T follicular helper cell (primary cell): ENCODE measurements around the gene DLG1.

Experiments used
- DNase-seq: peaks from one replicate; pipeline ENCODE4 v3.0.0-alpha.2; 2020; ENCODE audit warnings: low read depth

DLG1 gene

GRCh38 chr3:197029511-197030167 lies 268.8 kb downstream of the DLG1 start, which contains the start of gene MELTF:
TSS of gene MELTF (minus strand) at chr3:197029817. CDS start at chr3:197029702, 115 bp downstream.
- peak; percentile 58 for DNase-seq

GRCh38 chr3:197028728-197029510 lies 269.5 kb downstream of the DLG1 start:
- no peak for DNase-seq

DNA sequence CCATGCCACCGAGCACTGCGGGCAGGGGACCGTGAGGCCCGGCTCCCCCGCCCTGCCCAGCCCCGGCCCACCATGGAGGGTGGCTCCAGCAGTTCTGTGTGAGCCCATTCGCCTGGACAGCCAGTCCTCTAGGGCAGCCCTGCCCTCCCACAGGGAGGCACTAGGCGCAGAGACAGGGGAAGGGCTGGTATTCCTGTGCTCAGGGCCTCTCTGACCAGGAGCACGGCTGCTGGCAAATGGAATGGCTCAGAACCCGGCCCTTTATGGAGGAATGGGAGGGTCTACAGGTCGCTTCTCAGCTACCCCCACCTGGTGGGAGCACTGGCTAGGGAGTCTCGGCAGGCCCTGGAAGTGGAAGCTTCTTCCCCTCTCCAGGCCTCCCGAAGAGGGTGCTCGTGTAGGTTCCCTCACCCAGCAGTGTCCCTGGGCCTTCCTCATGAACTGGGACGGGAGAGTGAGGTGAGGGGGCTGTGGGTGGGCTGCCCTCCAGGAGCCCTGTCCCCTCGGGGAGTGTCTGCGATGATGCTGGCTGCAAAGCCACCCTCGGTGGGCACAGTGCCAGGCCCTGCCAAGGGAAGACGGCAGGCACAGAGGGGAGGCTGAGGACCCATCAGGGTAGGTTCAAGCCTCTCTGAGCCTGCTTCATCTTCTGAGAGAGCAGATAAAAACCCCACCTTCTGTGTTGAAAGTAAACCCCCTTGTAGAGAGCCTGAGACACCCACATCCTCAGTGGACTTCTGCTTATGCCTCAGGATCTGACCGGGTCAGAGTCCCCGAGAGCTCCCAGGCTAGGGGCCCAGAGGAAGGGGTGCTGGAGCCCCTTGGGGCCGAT lies 270.3 kb downstream of the DLG1 start:
- no peak for DNase-seq

- DNase-seq = no peak
Observed at GRCh38 chr3:197027151-197027895, 271.1 kb downstream of the DLG1 start.

GRCh38 chr3:197026481-197026866 lies 271.9 kb downstream of the DLG1 start:
- no peak for DNase-seq

GRCh38 chr3:197025736-197026480 lies 272.5 kb downstream of the DLG1 start:
- no peak for DNase-seq

GRCh38 chr3:197024881-197025735 lies 273.3 kb downstream of the DLG1 start:
- no peak for DNase-seq

DNA sequence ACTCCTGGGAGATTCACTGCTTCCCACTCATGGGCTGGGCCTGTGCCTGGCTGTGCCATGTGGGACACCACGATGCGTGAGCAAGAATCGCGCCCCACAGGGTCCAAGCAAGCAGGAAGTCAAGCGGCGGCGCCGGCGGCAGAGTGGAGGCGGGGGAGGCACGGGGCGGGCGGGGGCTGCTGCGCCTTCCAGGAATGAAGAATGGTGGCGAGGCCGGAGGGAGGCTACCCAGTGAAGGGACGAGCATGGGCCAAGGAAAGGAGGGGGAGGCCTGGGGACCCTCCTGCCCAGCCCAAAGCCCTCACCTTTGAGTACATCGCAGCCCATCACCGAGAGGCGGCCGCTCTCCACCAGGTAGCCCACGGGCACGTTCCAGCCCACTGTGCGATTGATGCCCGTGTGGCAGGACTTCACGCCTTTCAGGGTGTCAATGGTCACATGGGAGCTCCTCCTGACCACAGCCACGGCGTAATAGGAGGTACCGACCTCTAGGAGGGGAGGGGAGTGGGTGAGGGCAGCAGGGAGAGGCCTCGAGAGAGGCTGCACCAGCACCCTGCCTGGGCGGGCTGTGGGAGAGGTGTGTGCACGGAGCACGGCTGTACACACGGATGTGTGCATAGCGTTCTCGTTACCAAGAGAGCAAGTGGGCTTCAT lies 274.3 kb downstream of the DLG1 start:
- no peak for DNase-seq

GRCh38 chr3:197023241-197023997 lies 275.0 kb downstream of the DLG1 start:
- DNase-seq = no peak

DNA sequence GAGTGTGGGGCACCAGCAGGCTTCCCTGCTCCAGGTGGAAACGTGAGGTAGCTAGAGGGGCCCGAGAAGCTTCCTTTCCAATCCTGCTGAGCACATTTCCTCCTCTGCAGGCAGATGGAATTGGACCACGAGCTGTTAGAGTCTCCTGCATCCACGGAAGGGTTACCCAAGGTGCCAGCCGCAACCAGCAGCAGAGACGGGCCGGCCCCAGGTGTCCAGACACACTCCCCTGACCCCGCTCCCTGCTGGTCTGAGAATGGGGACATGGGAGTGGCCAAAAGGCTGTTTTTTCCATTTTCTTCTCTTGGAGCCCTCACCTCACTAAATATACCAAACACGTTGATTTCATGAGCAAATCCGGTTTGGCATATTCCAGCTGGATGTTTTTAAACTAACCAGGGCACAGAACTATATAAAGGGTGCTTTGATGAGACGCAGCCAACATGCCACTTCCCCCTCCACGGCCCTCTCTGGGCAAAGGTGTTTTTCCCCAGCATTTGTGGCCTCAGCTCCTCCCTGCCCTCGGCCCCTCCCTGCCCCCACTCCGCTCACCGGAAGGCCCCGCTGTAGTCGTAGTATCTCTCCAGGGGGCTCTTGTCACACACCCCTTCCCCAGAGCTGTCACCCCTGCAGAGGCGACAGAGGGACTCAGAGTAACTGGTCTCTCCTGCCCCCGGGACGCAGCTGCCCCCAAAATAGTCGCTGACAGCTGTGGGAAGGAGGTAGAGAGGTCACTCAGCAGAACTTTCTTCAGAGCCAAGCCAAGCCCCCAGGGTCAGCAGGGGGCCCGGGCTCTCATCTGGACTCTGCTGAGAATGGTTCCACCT lies 275.8 kb downstream of the DLG1 start:
- DNase-seq = no peak

DNA sequence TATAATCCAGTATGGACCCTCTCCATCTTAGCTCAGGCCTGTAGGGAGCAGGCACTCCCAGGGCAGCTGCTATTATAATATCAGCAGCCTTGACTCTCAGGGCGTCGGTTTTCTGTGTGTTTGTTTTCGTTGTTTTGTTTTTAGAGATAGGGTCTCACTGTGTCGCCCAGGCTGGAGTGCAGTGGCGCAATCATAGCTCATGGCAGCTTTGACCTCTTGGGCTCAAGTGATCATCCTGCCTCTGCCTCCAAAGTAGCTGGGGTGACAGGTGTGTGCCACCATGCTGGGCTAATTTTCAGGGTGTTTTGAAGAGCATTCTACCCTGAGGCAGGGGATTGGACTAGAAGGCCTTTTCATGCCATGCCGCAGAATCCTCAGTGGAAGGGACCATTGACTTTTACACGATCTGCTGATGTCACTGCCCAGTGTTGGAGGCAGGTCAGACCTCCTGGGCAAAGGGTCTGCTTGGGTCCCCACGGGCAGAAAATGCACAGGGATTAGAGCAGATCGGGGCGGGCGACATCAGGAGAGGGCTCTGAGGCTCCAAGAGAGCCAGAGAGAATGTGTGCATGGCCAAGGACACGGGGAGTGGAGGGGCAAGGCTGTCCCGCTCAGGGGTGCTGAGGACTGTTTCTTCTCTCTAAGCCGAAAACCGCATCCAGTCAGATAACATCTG lies 276.5 kb downstream of the DLG1 start:
- no peak for DNase-seq

GRCh38 chr3:197021231-197021630 lies 277.2 kb downstream of the DLG1 start:
- DNase-seq = no peak

DNA sequence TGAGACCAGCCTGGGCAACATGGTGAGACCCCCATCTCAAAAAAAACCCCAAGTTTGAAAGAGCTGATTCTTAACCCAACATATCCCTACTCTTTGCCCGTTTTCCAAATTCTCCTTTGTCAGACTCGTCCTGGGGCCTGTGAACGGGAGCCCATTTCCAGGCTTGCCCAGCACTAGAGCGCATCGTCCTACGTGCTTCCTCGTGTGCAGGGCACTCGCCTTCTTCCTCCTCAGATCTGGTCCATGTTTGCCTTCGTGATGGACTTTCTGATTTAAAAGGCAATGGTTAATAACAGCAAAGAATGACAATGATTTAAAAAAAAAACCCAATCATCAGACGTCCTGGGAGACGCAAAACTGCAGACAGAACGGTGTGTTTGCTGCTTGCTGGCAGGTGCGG lies 278.9 kb downstream of the DLG1 start:
- no peak for DNase-seq

GRCh38 chr3:197019021-197019420 lies 279.4 kb downstream of the DLG1 start:
- DNase-seq = no peak

GRCh38 chr3:197017003-197017402 lies 281.4 kb downstream of the DLG1 start:
- no peak for DNase-seq

DNA sequence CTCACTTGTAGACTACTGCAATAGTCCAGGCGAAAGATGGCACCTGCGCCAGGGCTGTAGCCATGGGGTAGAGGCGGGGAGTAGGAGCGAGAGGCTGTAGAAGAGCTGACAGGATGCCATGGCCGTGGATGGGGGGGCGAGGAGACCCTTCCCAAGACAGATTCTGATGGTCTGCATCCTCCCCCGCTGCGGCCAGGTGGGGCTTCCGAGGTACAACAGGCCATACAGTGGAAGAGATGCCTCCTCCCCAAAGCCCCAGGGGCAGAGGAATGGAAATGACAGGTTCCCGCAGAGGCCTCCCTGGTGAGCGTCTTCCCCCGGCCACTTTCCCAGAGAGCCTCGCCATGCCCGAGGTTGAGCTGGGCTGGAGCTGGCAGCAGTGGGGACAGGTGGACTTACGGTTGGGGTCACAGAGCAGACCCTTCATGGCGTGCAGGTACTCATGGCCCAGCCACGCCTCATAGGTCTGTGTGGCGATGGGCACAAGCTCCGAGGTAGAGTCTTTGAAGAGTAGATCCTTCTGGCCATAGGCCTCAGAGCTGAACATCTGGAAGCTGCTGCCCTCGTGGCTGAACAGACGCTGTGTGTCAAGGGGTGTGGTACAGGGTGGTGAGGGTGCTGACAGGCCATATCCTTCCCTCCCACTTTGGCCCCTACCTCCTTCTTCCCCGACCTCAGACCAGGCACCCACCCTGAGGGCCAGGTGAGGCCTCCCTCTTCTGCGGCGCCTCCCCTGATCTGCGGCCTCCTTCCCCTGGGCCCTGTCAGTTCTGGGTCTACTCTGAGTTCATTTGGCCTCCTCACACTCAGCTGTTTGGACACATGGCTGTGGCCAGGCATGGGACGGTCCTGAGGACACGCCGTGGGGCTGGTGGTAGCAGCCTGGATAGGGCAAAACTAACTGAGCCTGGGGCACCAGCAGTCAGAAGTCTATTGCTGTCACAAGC lies 282.3 kb downstream of the DLG1 start:
- DNase-seq = no peak
